HepG2 (cell line): Measurements from ENCODE around the gene MYL6B. TPM values are rescaled to one million over a fixed set of nuclear protein-coding genes. Genes with fewer than 3 reads are reported as not detected.

Source experiments
- DR1 ChIP-seq: sonication (generic); formaldehyde crosslinking; IDR thresholded peaks from 2 replicates; pipeline ENCODE4 v1.8.0; 2021; ENCODE audit warnings: mild to moderate bottlenecking, missing genetic modification reagents, inconsistent platforms
- EHMT2 ChIP-seq: fragments of 200-600 bp; sonication (generic); IDR thresholded peaks from 2 replicates; pipeline ENCODE4 v1.7.0; 2017; ENCODE audit warnings: antibody characterized with exemption, low read depth, low read length, borderline replicate concordance
- HIC2 ChIP-seq: sonication (generic); formaldehyde crosslinking; IDR thresholded peaks from 2 replicates; pipeline ENCODE4 v1.9.0; 2022; ENCODE audit warnings: low read depth, missing genetic modification reagents
- JUNB ChIP-seq: sonication (generic); formaldehyde crosslinking; IDR thresholded peaks from 2 replicates; pipeline ENCODE4 v1.8.0; 2022; ENCODE audit warnings: missing genetic modification reagents, mild to moderate bottlenecking, borderline replicate concordance
- KLF13 ChIP-seq: sonication (generic); formaldehyde crosslinking; IDR thresholded peaks from 2 replicates; pipeline ENCODE4 v1.4.0; 2020; ENCODE audit warnings: mild to moderate bottlenecking, missing genetic modification reagents
- MEF2D ChIP-seq: sonication (generic); formaldehyde crosslinking; IDR thresholded peaks from 2 replicates; pipeline ENCODE4 v1.5.1; 2020; ENCODE audit warnings: mild to moderate bottlenecking, missing genetic modification reagents
- PAF1 ChIP-seq: IDR thresholded peaks from 2 replicates; pipeline ENCODE4 v1.6.1; 2016; ENCODE audit warnings: missing genetic modification reagents, missing compliant biosample characterization
- PRDM10 ChIP-seq: sonication (generic); formaldehyde crosslinking; IDR thresholded peaks from 2 replicates; pipeline ENCODE4 v1.4.0; 2020; ENCODE audit warnings: low read depth, missing genetic modification reagents
- RAD21 ChIP-seq: fragments of 450-650 bp; formaldehyde crosslinking; IDR thresholded peaks from 2 replicates; pipeline ENCODE4 v1.5.0; 2020; ENCODE audit warnings: mild to moderate bottlenecking
- REST ChIP-seq, 2 experiments: IDR thresholded peaks; 2 replicates each; pipeline ENCODE4 v1.6.1; 2011 to 2012; ENCODE audit warnings: low read length in 2 of 2, borderline replicate concordance in 1 of 2, low read depth in 1 of 2, mild to moderate bottlenecking in 1 of 2, moderate library complexity in 1 of 2
- SMC3 ChIP-seq: IDR thresholded peaks from 2 replicates; pipeline ENCODE4 v1.6.1; 2011; ENCODE audit warnings: low read length, improper control_type of control experiment
- SNAPC2 ChIP-seq: sonication (generic); formaldehyde crosslinking; IDR thresholded peaks from 2 replicates; pipeline ENCODE4 v1.8.1; 2022; ENCODE audit warnings: mild to moderate bottlenecking, missing genetic modification reagents
- TGIF2 ChIP-seq: IDR thresholded peaks from 2 replicates; pipeline ENCODE4 v1.6.1; 2016; ENCODE audit warnings: control low read depth, missing compliant biosample characterization
- TOPORS ChIP-seq: sonication (generic); formaldehyde crosslinking; IDR thresholded peaks from 2 replicates; pipeline ENCODE4 v1.8.0; 2023; ENCODE audit warnings: mild to moderate bottlenecking, missing genetic modification reagents
- WIZ ChIP-seq: sonication (generic); formaldehyde crosslinking; IDR thresholded peaks from 2 replicates; pipeline ENCODE4 v1.5.1; 2020; ENCODE audit warnings: mild to moderate bottlenecking, missing genetic modification reagents
- ZBTB1 ChIP-seq: sonication (generic); formaldehyde crosslinking; IDR thresholded peaks from 2 replicates; pipeline ENCODE4 v1.4.0; 2020; ENCODE audit warnings: missing genetic modification reagents, borderline replicate concordance
- ZFP36L2 ChIP-seq: sonication (generic); formaldehyde crosslinking; IDR thresholded peaks from 2 replicates; pipeline ENCODE4 v1.4.0; 2020; ENCODE audit warnings: missing genetic modification reagents
- ZMYM3 ChIP-seq: sonication (generic); formaldehyde crosslinking; IDR thresholded peaks from 2 replicates; pipeline ENCODE4 v1.5.1; 2020; ENCODE audit warnings: mild to moderate bottlenecking, missing genetic modification reagents
- ZNF607 ChIP-seq: sonication (generic); formaldehyde crosslinking; IDR thresholded peaks from 2 replicates; pipeline ENCODE4 v1.5.1; 2020; ENCODE audit warnings: missing genetic modification reagents, mild to moderate bottlenecking, borderline replicate concordance
- ZNF644 ChIP-seq: IDR thresholded peaks from 2 replicates; pipeline ENCODE4 v1.6.1; 2016; ENCODE audit warnings: low read depth
- polyA plus RNA-seq, 8 experiments: library from polyadenylated mRNA; depleted of rRNA in 3 of 8; stranded (reverse) in 7 of 8; unstranded in 1 of 8; fragments of >200 nt; fragmentation: Illumina TruSeq in 4 of 8; extraction: Trizol in 4 of 8; gene quantifications; 2 replicates each; pipeline versions ENCODE4 v1.2.1 to v1.2.3, GENCODE V29; 2011 to 2016; ENCODE audit warnings: low read depth in 4 of 8, missing spikeins in 1 of 8, mixed read lengths in 1 of 8; ENCODE audit not compliant: insufficient read depth in 1 of 8
- total RNA-seq, 5 experiments: library from RNA; depleted of rRNA; stranded (reverse); fragments of >200 nt; fragmentation: Illumina TruSeq; extraction: Trizol; gene quantifications; 2 replicates each; pipeline ENCODE4 v1.2.3, GENCODE V29; 2016; ENCODE audit warnings: low read depth in 1 of 5

The MYL6B gene
- total and polyA plus RNA-seq, 2 of the 13 experiments (the other 11 are each of a cell fraction or from before 2014, with no cell fraction given) = 75.7 to 88.7 TPM

DNA sequence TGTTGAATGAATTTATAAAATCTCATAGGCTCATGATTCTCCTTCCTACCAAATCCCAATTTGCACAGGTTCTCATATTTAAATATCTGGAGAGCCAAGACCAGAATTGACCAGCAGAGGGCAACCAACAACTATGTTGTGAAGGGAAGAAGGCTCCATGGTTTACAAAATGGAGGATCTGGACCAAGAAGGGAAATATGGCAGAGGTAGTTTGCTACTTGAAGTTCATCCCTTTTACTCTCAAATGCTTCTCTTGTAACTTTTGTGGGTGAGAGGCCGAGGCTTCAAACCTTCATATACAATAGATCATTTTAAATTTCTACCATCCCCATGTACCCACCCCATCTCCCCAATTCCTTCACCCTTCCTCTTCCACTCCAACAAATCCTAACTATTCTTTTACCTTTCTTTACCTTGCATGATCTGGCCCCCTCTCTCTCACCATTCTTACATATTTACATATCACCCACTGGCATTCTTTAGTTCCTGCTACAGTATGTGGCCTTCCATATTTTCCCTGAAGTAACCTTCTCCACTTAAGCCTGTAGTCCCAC lies 40.7 kb downstream of the MYL6B start (continued):
- TF ChIP-seq PRDM10 (no peak), JUNB (no peak), SMC3 (peak; percentile 73), TGIF2 (CRISPR knock-in tag) (0 out of 2 replicates have a peak, but pooled peaks have one; percentile 26), ZNF644 (CRISPR knock-in tag) (peak; percentile 96), WIZ (0 out of 2 replicates have a peak, but pooled peaks have one; percentile 24), MEF2D (CRISPR knock-in tag) (peak; percentile 24; the same call in 1 of the 2 replicates), KLF13 (no peak), ZNF607 (CRISPR knock-in tag) (no peak), ZMYM3 (CRISPR knock-in tag) (no peak), PAF1 (CRISPR knock-in tag) (no peak), TOPORS (CRISPR knock-in tag) (no peak), ZFP36L2 (CRISPR knock-in tag) (no peak), RAD21 (CRISPR knock-in tag) (peak; percentile 38), DR1 (CRISPR knock-in tag) (no peak), SNAPC2 (CRISPR knock-in tag) (no peak), REST (IDR thresholded peaks at IDR 0.05; ENCODE audit: borderline replicate concordance in 1 of 2, low read depth in 1 of 2, low read length in 2 of 2) (no peak), HIC2 (CRISPR knock-in tag) (no peak), EHMT2 (peak; percentile 56; the same call in 1 of the 2 replicates), ZBTB1 (no peak)
